ENCODE data around the gene DTWD2. TPM values are rescaled to one million over a fixed set of nuclear protein-coding genes. Genes with fewer than 3 reads are reported as not detected.

The DTWD2 gene
- total and polyA plus RNA-seq, 2 of the 4 experiments (the other 2 are of a cell fraction), result 1.2 to 1.8 TPM

DNA sequence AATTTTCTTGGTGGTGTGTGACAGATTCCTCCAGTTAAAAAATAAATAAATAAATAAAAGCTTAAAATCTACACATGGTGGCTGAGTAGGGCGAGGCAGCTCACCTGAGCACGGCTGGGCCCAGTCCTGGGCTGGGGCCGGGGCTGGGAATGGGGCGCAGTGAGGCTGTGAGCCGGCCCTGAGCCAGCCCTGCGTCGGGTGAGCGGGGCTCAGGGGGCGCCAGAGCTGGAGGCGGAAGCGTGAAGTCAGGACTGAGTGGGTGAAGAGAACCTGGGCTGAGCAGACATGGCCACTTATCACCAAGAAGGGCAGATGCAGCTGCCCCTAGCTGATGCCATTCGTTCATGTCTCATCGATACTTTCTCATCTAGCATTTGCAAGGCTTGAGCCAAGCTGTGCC is 22.8 kb upstream of the DTWD2 start:
- Histone ChIP-seq H3K56ac (ENCODE audit: extremely low read depth, insufficient read depth, low read length) (no peak overlapping the region), H3K14ac (replicated peaks; ENCODE audit: low read depth, low read length) (no peak overlapping the region), H3K4me1 (ENCODE audit: control insufficient read depth, insufficient read depth, low read length) (no peaks in the 10 kb centered on the region), H4K8ac (ENCODE audit: low read depth in 2 of 2, low read length in 2 of 2) (no peak overlapping the region), H2AK5ac (ENCODE audit: low read depth, low read length) (no peak overlapping the region), H3K36me3 (ENCODE audit: control insufficient read depth, insufficient read depth, low read length) (no peaks in the 10 kb centered on the region), H3K4ac (ENCODE audit: low read depth, low read length) (no peak overlapping the region), H3K4me3 (ENCODE audit: insufficient read depth, low read depth, low read length) (no peak overlapping the region), H2AFZ (replicated peaks; ENCODE audit: low read length, poor library complexity) (no peak overlapping the region), H2AK9ac (replicated peaks; ENCODE audit: low read depth, low read length, poor library complexity) (no peak overlapping the region), H2BK120ac (ENCODE audit: low read depth, low read length) (no peak overlapping the region), H2BK15ac (ENCODE audit: low read depth, low read length) (no peak overlapping the region), H2BK5ac (ENCODE audit: low read depth, low read length, poor library complexity, severe bottlenecking) (no peak overlapping the region), H3K27ac (ENCODE audit: insufficient read depth, low read length) (no peak overlapping the region), H4K91ac (ENCODE audit: insufficient read depth, low read depth, low read length) (no peak overlapping the region), H2BK20ac (ENCODE audit: low read depth, low read length) (no peak overlapping the region), H3K9me3 (ENCODE audit: control insufficient read depth, insufficient read depth, low read length) (no peaks in the 10 kb centered on the region), H3K18ac (ENCODE audit: low read depth, low read length) (no peak overlapping the region), H3K79me1 (ENCODE audit: low read depth in 1 of 2, low read length in 2 of 2) (no peaks in the 10 kb centered on the region), H3K9me1 (ENCODE audit: insufficient read depth, low read length) (no peaks in the 10 kb centered on the region), H4K5ac (ENCODE audit: low read depth, low read length) (no peak overlapping the region), H3K23ac (ENCODE audit: low read depth, low read length) (no peak overlapping the region), H3K4me2 (ENCODE audit: low read depth, low read length) (no peak overlapping the region), H4K20me1 (ENCODE audit: insufficient read depth, low read length) (no peaks in the 10 kb centered on the region), H3K27me3 (ENCODE audit: control insufficient read depth, insufficient read depth, low read length) (no peaks in the 10 kb centered on the region), H3K9ac (ENCODE audit: low read depth, low read length) (no peak overlapping the region)
- WGBS, 2 experiments (ENCODE audit: extremely low coverage in 2 of 2, insufficient read length in 1 of 2), result 90% methylated on average over 6 of the region's 13 CpGs; no CpG with 5 or more reads in 1 of the 2 experiments
- no peak for TF ChIP-seq CHD1 (IDR thresholded peaks at IDR 0.05; ENCODE audit: low read depth, low read length)
- TF ChIP-seq, protein P1, sequence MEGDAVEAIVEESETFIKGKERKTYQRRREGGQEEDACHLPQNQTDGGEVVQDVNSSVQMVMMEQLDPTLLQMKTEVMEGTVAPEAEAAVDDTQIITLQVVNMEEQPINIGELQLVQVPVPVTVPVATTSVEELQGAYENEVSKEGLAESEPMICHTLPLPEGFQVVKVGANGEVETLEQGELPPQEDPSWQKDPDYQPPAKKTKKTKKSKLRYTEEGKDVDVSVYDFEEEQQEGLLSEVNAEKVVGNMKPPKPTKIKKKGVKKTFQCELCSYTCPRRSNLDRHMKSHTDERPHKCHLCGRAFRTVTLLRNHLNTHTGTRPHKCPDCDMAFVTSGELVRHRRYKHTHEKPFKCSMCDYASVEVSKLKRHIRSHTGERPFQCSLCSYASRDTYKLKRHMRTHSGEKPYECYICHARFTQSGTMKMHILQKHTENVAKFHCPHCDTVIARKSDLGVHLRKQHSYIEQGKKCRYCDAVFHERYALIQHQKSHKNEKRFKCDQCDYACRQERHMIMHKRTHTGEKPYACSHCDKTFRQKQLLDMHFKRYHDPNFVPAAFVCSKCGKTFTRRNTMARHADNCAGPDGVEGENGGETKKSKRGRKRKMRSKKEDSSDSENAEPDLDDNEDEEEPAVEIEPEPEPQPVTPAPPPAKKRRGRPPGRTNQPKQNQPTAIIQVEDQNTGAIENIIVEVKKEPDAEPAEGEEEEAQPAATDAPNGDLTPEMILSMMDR (conservative IDR thresholded peaks at IDR 0.05; ENCODE audit: low read depth, low read length), result no peak
- TF ChIP-seq SMC3 (IDR thresholded peaks at IDR 0.05; ENCODE audit: low read depth, low read length), result no peak
- no peak for TF ChIP-seq MAZ (IDR thresholded peaks at IDR 0.05; ENCODE audit: borderline replicate concordance, low read depth, low read length)
- TF ChIP-seq RFX5 (IDR thresholded peaks at IDR 0.05; ENCODE audit: low read depth, low read length), result no peak
- POLR2A ChIA-PET (ENCODE audit: unreplicated experiment), result no interaction called here
- DNase-seq (no peak), ATAC-seq (ENCODE audit: low read depth) (no peak)
- BruUV-seq (replicated peaks), result no TSS peak
- intact Hi-C loops (cut with micrococcal nuclease), result no loop called here
- in situ Hi-C loops (cut with MboI; ENCODE audit: low sequenced_read_pairs), result no loop called here
- CTCF ChIA-PET, result no interaction called here
- dilution Hi-C loops (cut with HindIII; ENCODE audit: low sequenced_read_pairs, unreplicated experiment), result no loop called here
